ENCODE data around the gene SLC9A7.
A peak's percentile ranks its signal among the peaks of the same experiment; 100 is the strongest.
"Not testable (repeated sequence)": the region's sequence is repeated elsewhere in the genome, so short reads cannot be mapped to it uniquely, and the experiment has no call there.

SLC9A7 gene

DNA sequence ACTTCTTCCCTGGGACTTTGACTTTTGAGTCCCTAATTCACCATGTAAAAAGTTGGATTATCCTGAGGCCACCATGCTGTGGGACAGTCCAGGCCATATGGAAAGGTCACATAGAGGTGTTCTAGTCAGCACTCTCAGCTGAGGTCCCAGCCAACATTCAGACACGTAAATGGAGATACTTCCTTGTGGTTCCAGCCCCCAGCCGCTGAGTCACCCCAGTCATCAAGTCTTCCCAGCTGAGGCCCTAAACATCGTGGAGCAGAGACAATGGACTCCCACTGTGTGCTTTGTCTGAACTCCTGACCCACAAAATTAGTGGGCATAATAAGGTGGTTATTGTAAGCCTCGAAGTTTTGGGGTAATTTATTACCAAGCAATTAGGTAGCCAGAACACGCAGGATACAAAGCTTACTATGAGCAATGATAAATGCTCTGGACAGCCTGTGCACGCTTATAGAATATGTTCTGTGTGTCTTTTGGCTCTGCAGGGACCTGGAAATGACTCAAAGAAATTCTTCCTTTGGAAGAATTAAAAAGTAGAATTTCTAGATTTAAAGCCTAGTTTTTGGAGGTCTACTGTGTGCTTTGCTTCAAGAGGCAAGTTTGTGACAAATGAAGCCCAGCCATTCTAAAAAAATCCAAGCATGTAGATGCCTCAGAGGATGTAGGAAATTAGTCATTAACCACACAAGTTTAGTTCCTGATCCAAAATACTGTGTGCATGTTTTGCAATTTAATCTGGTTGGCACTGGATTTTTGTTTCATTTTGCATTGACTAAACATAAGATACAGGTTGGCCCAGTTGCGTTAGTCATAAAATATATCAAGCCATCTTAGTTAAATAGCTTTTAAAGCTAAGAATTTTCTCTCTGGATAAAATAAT lies 33.2 kb upstream of the SLC9A7 start:
- H3K4me3 ChIP-seq (ENCODE audit: low read depth, low read length): peak overlapping the region; percentile 17; the same call in 1 of the 2 replicates
- DNase-seq (ENCODE audit: low read depth): peak; percentile 62
- TF ChIP-seq, protein P1, sequence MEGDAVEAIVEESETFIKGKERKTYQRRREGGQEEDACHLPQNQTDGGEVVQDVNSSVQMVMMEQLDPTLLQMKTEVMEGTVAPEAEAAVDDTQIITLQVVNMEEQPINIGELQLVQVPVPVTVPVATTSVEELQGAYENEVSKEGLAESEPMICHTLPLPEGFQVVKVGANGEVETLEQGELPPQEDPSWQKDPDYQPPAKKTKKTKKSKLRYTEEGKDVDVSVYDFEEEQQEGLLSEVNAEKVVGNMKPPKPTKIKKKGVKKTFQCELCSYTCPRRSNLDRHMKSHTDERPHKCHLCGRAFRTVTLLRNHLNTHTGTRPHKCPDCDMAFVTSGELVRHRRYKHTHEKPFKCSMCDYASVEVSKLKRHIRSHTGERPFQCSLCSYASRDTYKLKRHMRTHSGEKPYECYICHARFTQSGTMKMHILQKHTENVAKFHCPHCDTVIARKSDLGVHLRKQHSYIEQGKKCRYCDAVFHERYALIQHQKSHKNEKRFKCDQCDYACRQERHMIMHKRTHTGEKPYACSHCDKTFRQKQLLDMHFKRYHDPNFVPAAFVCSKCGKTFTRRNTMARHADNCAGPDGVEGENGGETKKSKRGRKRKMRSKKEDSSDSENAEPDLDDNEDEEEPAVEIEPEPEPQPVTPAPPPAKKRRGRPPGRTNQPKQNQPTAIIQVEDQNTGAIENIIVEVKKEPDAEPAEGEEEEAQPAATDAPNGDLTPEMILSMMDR (IDR thresholded peaks at IDR 0.05; ENCODE audit: insufficient read depth, low read depth, low read length, missing control alignments): no peak

DNA sequence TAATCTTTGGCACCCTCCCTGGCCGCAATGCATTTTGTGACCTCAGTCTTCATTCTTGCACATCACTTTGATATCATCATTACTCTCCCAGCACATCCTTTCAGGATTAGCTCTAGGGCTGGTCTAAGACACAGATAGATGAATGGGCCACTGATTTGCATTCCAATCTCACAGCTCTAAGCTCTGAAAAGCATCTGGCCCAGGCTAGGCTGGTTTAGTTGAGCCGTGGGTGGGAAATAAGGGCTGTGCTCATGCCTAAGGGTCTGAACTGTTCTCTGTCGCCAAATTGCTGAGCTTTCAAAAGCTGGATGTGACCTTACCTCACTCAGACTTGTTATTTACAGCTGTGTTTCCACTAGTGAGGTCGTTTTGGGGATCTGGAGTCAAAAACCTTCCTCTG lies 30.0 kb upstream of the SLC9A7 start:
- H3K4me3 ChIP-seq (ENCODE audit: low read depth, low read length): no peak overlapping the region
- TF ChIP-seq, protein P1 (IDR thresholded peaks at IDR 0.05; ENCODE audit: insufficient read depth, low read depth, low read length, missing control alignments): no peak
- DNase-seq (ENCODE audit: low read depth): no peak

DNA sequence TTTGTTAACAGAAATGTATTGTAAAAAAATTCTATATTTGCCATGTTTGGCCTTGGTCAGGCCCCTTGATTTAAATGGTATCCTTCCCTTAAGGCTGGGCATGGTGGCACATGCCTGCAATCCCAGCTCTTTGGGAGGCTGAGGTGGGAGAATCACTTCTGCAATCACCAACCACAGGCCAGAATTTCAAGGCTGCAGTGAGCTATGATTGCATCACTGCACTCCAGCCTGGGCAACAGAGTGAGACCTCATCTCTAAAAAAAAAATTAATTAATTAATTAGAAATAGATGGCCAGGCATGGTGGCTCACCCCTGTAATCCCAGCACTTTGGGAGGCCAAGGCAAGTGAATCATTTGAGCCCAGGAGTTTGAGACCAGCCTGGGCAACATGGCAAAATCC lies 25.5 kb upstream of the SLC9A7 start:
- not testable (repeated sequence) for H3K4me3 ChIP-seq (ENCODE audit: low read depth, low read length); DNase-seq (ENCODE audit: low read depth)

DNA sequence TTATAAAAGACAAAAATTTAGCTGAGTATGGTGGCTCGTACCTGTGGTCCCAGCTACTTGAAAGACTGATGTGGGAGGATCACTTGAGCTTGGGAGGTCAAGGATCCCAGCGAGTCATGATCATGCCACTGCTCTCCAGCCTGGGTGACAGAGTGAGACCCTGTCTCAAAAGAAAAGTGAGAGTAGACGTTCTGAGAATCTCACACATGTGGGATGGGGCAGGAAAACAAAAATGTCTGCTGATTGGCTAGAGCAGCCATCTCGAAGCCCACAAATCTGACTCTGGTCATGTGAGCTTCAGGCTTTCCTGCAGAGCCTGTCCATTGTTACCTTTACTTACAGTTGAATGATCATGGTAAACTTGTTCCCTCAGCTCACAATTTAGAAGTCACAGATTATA lies 23.1 kb upstream of the SLC9A7 start:
- DNase-seq (ENCODE audit: low read depth): no peak
- H3K4me3 ChIP-seq (ENCODE audit: low read depth, low read length): no peak overlapping the region
- TF ChIP-seq, protein P1 (IDR thresholded peaks at IDR 0.05; ENCODE audit: insufficient read depth, low read depth, low read length, missing control alignments): no peak

DNA sequence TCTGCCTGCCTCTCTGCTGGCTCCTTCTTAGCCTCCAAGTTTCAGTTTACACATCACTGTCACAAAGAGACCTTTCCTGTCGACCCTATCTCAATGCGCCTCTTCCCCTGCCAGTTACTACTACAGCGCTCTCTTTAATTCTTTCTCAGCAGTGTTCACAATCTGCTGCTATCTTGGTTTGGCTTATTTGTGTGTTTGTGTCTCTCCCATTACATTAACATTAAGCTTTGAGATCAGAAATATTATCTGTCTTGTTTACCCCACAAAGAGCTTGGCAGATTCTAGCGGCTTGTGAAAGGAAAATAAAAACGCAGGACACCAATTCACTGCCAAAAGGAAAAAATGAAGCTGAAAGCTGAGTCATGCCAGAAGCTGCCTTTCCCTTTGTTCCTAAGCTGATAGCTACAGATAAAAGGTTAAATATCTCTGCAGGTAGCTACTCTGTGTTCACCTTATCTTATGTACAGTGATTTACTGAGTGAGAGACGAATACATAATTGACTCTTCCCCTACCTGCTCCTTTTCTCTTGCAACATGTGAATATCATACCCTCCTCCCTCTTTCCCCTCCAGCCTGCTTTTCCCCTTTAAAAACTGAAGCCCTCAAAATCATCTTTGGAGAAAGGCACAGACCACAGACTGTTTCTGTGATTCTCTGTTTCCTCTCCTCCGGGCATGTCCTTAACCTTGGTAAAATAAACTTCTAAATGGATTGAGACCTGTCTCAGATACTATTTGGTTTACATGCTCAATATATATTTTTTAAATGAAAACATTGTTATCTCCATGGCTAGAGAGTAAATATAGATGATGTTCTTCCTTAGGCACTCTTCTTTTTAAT lies 19.3 kb upstream of the SLC9A7 start:
- H3K4me3 ChIP-seq (ENCODE audit: low read depth, low read length): no peak overlapping the region
- TF ChIP-seq, protein P1 (IDR thresholded peaks at IDR 0.05; ENCODE audit: insufficient read depth, low read depth, low read length, missing control alignments): no peak
- DNase-seq (ENCODE audit: low read depth): peak; percentile 18

DNA sequence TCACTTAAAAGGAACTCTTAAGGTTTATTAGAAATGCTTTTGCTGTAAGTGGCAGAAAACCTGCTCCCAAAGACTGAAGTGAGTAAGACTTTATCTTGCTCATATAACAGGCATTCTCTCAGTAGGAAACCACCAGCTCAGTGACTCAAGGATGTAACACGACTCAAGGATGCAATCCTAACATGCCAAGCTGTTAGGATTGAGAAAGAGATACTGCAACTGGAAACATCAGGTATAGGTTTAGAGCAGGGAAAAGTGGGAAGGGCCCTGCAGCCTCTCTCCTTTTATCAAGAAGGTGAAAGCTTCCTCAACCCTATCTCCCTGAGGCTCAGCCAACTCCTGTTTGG lies 11.9 kb upstream of the SLC9A7 start:
- DNase-seq (ENCODE audit: low read depth): no peak
- TF ChIP-seq, protein P1 (IDR thresholded peaks at IDR 0.05; ENCODE audit: insufficient read depth, low read depth, low read length, missing control alignments): no peak
- H3K4me3 ChIP-seq (ENCODE audit: low read depth, low read length): no peak overlapping the region
